ENCODE results near the gene HIVEP3.

DNA sequence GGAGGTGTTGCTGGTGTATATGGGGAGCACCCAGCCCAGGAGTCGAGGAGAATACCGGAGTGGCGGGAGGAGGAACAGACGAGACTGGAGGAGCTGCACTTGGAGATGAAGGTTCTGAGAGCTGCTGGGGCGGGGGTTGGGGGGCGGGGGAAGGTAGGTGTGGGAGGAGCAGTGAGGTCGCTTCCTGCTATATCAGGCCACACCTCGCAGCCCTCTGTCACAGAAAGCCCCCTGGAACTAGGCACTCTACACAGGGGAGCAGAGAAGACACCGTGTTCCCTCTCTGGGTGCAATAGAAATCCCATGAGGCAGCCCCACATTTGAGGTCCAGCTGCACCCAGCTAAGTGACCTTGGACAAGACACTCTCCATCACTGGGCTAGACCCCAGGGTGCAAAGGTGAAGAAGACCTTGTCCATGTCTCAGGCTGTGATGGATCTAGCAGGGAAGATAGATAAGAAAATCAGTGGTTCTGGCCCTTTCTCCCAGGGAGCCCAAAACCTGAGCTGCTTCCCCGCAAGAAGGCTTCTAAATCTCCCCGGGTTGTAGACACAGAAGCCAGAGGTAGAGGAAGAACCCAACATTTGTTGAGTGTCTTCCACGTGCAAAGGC lies 278.5 kb downstream of the HIVEP3 start:
- no peak for TF ChIP-seq POLR2A (IDR thresholded peaks at IDR 0.05; ENCODE audit: extremely low read depth, insufficient read length)
- TF ChIP-seq, protein P1, sequence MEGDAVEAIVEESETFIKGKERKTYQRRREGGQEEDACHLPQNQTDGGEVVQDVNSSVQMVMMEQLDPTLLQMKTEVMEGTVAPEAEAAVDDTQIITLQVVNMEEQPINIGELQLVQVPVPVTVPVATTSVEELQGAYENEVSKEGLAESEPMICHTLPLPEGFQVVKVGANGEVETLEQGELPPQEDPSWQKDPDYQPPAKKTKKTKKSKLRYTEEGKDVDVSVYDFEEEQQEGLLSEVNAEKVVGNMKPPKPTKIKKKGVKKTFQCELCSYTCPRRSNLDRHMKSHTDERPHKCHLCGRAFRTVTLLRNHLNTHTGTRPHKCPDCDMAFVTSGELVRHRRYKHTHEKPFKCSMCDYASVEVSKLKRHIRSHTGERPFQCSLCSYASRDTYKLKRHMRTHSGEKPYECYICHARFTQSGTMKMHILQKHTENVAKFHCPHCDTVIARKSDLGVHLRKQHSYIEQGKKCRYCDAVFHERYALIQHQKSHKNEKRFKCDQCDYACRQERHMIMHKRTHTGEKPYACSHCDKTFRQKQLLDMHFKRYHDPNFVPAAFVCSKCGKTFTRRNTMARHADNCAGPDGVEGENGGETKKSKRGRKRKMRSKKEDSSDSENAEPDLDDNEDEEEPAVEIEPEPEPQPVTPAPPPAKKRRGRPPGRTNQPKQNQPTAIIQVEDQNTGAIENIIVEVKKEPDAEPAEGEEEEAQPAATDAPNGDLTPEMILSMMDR (IDR thresholded peaks at IDR 0.05; ENCODE audit: low read depth, low read length): no peak
- no peak for TF ChIP-seq MAX (IDR thresholded peaks at IDR 0.05; ENCODE audit: low read depth, low read length)
- no peak for TF ChIP-seq MYC (IDR thresholded peaks at IDR 0.05; ENCODE audit: low read depth, low read length)
